ENCODE measurements around the gene CMSS1. TPM values are rescaled to one million over a fixed set of nuclear protein-coding genes. Genes with fewer than 3 reads are reported as not detected.

The CMSS1 gene
- total RNA-seq, 1 donor from 2014 or later = 19.7 TPM

GRCh38 chr3:100149713-100150415 is 332.2 kb downstream of the CMSS1 start:
- no peak for DNase-seq

GRCh38 chr3:100150473-100150872 is 332.8 kb downstream of the CMSS1 start:
- DNase-seq = peak; percentile 45

DNA sequence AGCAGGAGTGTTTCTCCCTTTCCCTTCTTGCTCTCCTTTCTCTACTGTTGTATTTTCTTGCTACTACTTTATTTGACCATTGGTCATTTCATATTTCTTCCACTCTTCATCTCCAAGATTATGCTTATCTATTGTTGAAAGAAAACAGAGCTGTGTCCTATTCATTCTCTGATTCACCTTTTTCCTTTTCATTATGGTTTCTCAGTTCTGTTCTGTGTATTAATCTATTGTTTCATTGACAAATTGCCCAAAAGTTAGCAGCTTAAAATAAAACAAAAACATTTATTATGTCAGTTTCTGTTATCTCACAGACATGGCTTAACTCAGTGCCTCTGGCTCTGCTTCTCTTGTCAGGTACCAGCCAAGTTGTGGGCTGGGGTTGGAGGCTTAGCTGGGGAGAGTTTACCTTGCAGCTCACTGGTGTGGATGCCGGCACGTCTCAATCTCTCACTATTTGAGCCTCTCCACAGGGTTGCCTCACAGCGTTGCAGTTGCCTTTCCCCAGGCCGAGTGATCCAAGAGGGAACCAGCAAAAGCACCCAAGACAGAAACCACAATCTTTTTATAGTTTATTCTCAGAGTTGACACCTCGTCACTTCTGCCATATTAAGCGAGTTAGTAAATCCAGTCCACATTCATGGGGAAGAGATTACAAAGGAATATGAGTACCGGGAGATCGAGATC is 333.5 kb downstream of the CMSS1 start:
- no peak for DNase-seq

GRCh38 chr3:100154171-100154570 is 336.5 kb downstream of the CMSS1 start:
- DNase-seq = no peak

- DNase-seq = no peak
Observed at GRCh38 chr3:100155128-100155527, 337.5 kb downstream of the CMSS1 start.

- DNase-seq = no peak
Observed at GRCh38 chr3:100155590-100155989, 337.9 kb downstream of the CMSS1 start.

DNA sequence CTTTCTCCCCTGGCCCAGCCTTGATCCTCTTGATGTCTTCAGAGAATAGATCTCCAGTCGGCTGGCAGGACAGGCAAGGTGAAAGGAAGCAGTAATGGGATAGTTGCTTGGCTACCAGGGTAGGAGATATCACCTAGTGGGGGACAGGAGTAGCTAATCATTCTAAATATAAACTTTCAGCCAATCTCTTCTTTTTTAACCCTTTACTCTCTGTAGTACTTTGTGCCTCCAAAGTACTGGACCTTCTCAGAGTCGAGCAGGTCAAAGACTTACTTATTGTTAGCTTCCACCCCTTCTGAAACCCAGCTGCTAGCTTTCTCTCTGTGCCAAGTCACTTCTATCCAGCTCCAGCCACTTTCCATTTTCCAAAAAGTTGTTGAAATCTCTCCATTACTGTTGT is 340.0 kb downstream of the CMSS1 start:
- peak; percentile 55 for DNase-seq

DNA sequence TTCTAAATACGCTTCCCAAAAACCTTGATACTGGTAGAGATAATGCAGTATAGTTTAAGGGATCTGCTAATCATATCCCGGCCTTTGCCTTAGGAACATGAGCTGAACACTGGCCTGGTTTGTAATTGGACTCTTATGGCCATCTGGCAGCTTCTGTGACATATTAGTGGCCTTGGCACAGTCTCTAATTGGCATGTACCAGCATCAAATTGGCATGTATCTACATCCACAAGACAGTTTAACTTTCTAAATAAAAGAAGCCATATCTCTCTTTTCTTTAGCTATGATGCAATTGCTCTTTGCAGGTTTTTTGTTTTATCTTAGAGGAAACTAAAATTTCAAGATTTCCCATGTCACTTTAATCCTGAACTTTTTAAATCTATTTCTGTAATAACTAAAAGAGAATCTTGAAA is 341.3 kb downstream of the CMSS1 start:
- peak; percentile 91 for DNase-seq

DNA sequence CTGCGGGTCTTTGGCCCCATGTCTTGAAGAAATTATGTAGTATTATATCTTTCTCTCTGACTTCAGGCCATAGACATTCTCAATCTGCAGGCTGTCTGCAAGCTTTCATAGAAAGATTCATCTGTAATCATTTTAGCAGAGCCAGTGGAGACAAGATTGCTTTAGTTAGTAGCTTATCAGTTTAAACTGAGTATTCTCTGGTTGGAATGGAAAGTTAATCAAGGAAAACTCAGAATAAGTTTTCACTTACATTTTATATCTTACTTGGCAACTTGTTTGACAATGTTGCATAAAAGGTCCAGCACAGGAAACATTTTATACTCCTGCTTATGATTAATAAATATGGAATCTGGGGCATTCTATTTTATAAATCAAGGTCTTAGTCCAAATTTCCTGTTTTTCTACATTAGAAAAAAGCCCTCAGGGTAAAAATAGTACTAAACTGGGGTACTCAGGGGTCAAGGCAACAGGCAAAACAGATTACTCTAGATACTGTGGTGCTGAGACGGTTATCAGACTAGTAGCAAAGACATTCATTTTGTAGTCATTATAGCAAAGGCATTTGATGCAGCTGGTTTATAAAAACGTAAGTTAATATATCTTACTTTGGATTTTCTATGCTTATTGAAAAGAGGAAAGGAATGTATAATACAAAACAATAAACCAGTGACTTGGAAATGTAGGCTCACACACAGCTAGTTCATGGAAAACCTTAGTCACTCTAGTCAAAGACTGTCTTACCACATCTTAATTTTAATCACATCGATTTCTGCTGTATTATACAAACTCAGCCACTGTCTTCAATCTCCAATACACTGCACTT is 341.9 kb downstream of the CMSS1 start:
- no peak for DNase-seq

GRCh38 chr3:100160521-100160920 is 342.9 kb downstream of the CMSS1 start:
- no peak for DNase-seq

GRCh38 chr3:100163787-100164186 is 346.1 kb downstream of the CMSS1 start:
- peak; percentile 51 for DNase-seq

DNA sequence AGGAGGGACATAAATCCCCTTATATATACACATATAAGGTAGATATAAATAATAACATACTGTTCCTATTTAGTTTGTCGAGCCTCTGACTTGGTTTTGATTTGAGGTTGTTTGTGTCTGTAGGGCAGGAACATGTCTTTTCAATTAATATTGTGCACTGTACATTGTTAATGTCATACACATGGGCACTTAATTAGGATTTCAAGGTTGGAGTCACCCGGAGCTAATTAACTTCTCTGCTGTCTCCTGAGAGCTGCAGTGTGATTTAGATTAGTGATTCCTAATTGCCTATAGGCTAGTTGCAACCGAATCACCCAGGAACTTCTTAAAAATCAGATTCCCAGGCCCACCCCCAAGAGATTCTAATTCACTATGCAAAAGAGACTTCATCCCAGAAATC is 347.1 kb downstream of the CMSS1 start:
- no peak for DNase-seq

GRCh38 chr3:100165926-100166550 is 348.4 kb downstream of the CMSS1 start:
- no peak for DNase-seq

GRCh38 chr3:100169201-100169920 is 351.7 kb downstream of the CMSS1 start:
- DNase-seq = peak; percentile 84

GRCh38 chr3:100170486-100170885 is 352.8 kb downstream of the CMSS1 start:
- peak; percentile 43 for DNase-seq

DNA sequence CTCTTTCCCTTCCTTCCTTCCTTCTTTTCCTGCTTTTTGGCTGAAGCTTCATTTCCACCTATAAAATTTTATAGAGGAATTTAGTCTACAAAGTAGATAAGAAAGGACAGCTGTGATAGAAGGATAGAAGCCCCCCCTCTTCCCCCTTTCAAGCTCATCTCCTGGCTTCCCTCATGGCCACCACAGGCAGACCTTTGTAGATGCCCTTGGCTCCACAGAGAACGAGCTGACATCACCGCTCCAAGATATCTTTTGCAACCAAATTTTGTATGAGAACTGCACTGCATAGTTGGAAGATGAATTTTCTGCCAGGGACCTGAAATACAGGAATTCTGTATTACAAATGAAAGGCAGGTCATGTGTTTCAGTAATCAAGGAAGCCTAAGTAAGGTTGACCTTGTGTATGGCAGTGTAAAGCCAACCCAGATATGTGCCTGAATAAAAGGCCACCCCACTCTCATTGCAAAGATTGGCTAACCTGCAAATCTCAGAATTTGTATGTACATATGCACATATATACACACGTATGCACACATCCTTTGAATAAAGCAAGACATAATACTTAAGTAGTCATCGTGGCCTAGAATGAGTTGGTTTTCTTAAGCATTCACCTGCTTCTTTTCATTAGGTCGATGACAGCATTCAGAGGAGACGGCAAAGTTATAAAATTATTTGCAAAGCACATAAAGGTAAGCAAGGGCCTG is 353.7 kb downstream of the CMSS1 start:
- no peak for DNase-seq

DNA sequence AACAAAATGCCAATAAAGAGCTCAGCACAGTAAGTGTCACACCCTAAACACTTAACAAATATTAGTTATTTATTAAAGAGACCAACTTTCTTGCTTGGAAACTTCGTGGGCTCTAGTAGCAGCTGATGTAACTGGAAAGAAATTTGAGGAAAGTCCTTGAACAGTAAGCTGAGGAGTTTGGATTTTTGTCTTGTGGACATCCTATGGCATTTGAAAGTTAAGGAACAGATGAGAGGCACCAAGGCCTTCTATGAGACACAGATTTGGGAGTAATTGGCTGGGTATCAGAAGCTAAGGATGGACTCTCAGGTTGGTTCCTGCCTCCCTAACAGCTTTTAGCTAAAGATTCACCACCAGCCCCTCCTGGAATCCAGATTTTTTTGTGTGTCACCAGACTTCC is 356.3 kb downstream of the CMSS1 start:
- no peak for DNase-seq

DNA sequence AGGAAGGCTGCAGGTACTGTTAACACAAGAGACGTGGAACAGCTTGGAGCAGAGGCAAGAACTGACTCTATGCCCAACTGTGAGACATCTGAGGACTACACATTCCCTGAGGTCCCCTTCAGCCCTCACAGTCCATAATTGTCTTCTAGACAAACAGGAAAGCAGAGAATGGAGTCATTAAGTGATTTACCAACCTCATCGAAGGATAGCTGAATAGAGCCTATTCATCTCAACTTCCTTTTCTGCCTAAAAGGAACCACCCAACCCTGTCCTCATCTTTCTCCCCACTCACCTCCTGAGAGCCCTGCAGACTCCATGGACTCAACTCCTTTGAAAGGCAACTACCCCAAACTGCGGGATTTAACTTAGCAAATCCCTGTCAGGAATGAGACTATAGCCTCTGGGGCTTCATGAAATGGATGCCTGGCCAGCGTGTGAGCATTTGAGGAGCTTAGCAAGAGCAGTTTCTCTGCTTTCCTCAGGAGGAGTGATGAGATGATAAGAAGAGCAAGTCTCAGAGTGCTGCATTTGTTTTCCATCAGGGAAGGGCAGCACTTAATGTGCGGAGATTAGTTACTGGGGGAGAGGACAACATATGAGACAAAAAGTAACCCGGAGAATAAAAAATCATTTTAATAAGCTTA is 358.1 kb downstream of the CMSS1 start:
- DNase-seq = no peak

DNA sequence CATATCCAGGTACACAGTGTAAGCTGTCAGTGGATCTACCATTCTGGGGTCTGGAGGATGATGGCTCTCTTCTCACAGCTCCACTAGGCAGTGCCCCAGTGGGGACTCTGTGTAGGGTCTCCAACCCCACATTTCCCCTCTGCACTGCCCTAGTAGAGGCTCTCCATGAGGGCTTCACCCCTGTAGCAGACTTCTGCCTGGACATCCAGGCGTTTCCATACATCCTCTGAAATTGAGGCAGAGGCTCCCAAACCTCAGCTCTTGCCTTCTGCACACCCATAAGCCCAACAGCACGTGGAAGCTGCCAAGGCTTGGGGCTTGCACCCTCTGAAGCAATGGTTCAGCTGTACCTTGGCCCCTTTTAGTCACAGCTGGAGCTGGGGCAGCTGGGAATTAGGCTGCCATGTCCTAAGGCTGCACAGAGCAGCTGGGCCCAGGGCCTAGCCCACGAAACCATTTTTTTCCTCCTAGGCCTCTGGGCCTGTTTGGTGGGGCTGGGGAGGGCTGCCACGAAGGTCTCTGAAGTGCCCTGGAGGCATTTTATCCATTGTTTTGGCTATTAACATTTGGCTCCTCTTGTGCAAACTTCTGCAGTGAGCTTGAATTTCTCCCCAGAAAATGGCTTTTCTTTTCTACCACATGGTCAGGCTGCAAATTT is 362.2 kb downstream of the CMSS1 start:
- DNase-seq = no peak

- no peak for DNase-seq
Observed at GRCh38 chr3:100183608-100184125, 366.0 kb downstream of the CMSS1 start.
